T-cell (primary cell): Measurements from ENCODE around the gene PFDN6. TPM values are rescaled to one million over a fixed set of nuclear protein-coding genes. Genes with fewer than 3 reads are reported as not detected.

Source experiments
- ATAC-seq, 4 experiments: fragments of 200-7000 bp in 3 of 4; fragments of 150-1000 bp in 1 of 4; cut with Tn5 transposase; replicated peaks in 1 of 4; 1 replicate in 3 of 4; 2 replicates in 1 of 4; pipeline ENCODE4 v1.10.0; 2021; ENCODE audit warnings: moderate library complexity in 3 of 4, mild to moderate bottlenecking in 2 of 4, moderate number of reproducible peaks in 1 of 4
- CTCF ChIA-PET, 2 donors: fragments of 300-600 bp; sonication (Branson Sonifier 250); formaldehyde crosslinking; loops; one replicate each; lab custom pipeline; 2022; ENCODE audit warnings: antibody characterized with exemption in 2 of 2; lab: Charles Lee
- POLR2A ChIA-PET, 2 donors: fragments of 300-600 bp; sonication (Branson Sonifier 250); formaldehyde crosslinking; loops; one replicate each; lab custom pipeline; 2022; ENCODE audit warnings: antibody characterized with exemption in 2 of 2; lab: Charles Lee
- DNase-seq, 35 experiments: peaks; one replicate each; pipeline versions ENCODE4 v3.0.0 to v3.0.0-alpha.2; 2013 to 2023
- H3K27ac ChIP-seq: one replicate; pipeline ENCODE4 v1.5.1; 2013; ENCODE audit warnings: low read length
- H3K27me3 ChIP-seq, 2 experiments: replicated peaks in 1 of 2; 1 replicate in 1 of 2; 2 replicates in 1 of 2; pipeline versions ENCODE4 v1.6.1 to v1.7.0; 2013; ENCODE audit warnings: low read length in 1 of 2, mixed read lengths in 1 of 2; ENCODE audit not compliant: control insufficient read depth in 2 of 2, insufficient read depth in 2 of 2; ENCODE audit errors: extremely low read depth in 1 of 2
- H3K36me3 ChIP-seq, 2 donors: 1 replicate in 1 of 2; 2 replicates in 1 of 2; pipeline versions ENCODE4 v1.6.1 to v1.7.0; 2013; ENCODE audit warnings: low read length in 1 of 2; ENCODE audit not compliant: control insufficient read depth in 2 of 2, insufficient read depth in 1 of 2; ENCODE audit errors: extremely low read depth in 1 of 2
- H3K4me1 ChIP-seq, 2 experiments: 1 replicate in 1 of 2; 2 replicates in 1 of 2; pipeline versions ENCODE4 v1.6.1 to v1.7.0; 2013; ENCODE audit warnings: low read length in 2 of 2, mixed read lengths in 1 of 2; ENCODE audit not compliant: insufficient read depth in 2 of 2, control insufficient read depth in 1 of 2; ENCODE audit errors: extremely low read depth in 1 of 2
- H3K4me3 ChIP-seq, 2 donors: 1 replicate in 1 of 2; 2 replicates in 1 of 2; pipeline versions ENCODE4 v1.5.1 to v1.7.0; 2013; ENCODE audit warnings: mild to moderate bottlenecking in 2 of 2, low read length in 1 of 2, moderate library complexity in 1 of 2; ENCODE audit not compliant: control insufficient read depth in 1 of 2; ENCODE audit errors: extremely low read depth in 1 of 2
- H3K9me3 ChIP-seq: 2 replicates; pipeline ENCODE4 v1.7.0; 2013
- H3K27ac Mint-ChIP-seq, 2 donors: one replicate each; pipeline ENCODE4 v1.8.0; 2020 to 2021; ENCODE audit warnings: mild to moderate bottlenecking in 2 of 2, mixed read lengths in 2 of 2
- H3K27me3 Mint-ChIP-seq, 2 donors: one replicate each; pipeline ENCODE4 v1.8.0; 2021 to 2022; ENCODE audit warnings: mixed read lengths in 2 of 2
- H3K36me3 Mint-ChIP-seq: one replicate; pipeline ENCODE4 v1.8.0; 2021; ENCODE audit warnings: mixed read lengths
- H3K4me1 Mint-ChIP-seq, 3 donors: one replicate each; pipeline ENCODE4 v1.8.0; 2020 to 2022; ENCODE audit warnings: mixed read lengths in 3 of 3, mild to moderate bottlenecking in 1 of 3
- H3K4me3 Mint-ChIP-seq, 3 donors: one replicate each; pipeline ENCODE4 v1.8.0; 2020 to 2022; ENCODE audit warnings: mild to moderate bottlenecking in 3 of 3, mixed read lengths in 3 of 3, moderate library complexity in 3 of 3
- H3K9me3 Mint-ChIP-seq, 3 donors: one replicate each; pipeline ENCODE4 v1.8.0; 2020 to 2022; ENCODE audit warnings: mixed read lengths in 3 of 3
- WGBS: methylation state at CpG from one replicate; pipeline ENCODE4 v1.1.5; 2013; ENCODE audit warnings: missing lambda C conversion rate; ENCODE audit not compliant: insufficient coverage; 5-methylcytosine and 5-hydroxymethylcytosine counted together
- total RNA-seq, 35 experiments: library from RNA in 6 of 35; stranded (reverse) in 6 of 35; fragments of 120-200 nt in 1 of 35; gene quantifications; one replicate each; pipeline versions ENCODE4 v1.2.1 to v1.2.4 and lab custom pipeline; 2013 to 2026

Gene PFDN6
- total RNA-seq, 5 donors from 2014 or later (not counting 1 experiment from before 2014, with no cell fraction given): 16.1 to 51.4 (median 40.5) TPM

DNA sequence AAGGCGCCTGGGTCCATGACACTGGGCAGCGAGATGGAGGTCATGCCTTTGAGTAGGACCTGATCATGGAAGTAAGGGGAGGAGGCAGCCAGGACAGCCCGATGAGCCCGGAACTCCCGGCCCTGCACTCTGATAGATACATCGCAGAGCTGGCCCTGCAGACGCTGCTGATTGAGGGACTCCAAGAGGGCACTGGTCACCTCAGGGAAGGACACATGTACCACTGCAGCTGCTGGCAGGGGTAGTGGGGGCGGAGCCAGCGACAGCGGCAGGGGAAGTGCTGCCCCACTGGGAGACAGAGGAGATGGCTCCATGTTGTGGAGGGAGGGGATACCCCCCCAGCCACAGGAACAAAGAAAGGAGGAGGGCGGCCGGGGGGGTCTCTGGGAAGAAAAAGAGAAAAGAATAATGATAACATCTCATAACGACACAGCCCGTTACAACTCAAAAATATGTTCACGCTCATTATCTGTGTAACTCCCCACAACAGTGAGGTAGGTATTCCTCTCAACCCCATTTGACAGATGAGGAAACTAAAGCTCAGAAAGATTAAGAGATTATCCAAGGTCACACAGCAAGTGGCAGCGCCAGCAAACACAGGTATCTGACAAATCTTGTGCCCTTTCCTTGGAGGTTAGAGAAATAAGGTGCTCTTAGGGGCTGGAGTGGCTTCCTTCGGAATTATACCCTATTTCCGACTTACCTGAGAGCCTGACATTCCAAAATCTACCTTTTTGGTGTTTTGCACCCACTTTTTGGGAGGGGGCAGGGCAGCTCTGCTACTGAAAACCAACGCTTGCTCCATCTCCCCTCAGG is 27.4 kb downstream of the PFDN6 start:
- H3K27me3 ChIP-seq: no peaks in the 10 kb centered on the region
- H3K9me3 Mint-ChIP-seq: no peaks in the 10 kb centered on the region
- DNase-seq (no peak), ATAC-seq (no peak)
- ChIA-PET CTCF (interaction anchor here in 1 of 2 donors (0.6 to 2.7 kb wide), 5 partner anchors 10 to 478 kb away, joined by 3 to 40 read pairs (median 7); partner anchors contain the start of genes RPS18, TAP2 and VPS52), POLR2A (interaction anchor here (0.5 to 1.6 kb wide), 5 partner anchors 18 to 345 kb away, joined by 3 to 7 read pairs (median 4); partner anchors contain the start of gene RGL2 (in 1 of the 2))
- H3K36me3 Mint-ChIP-seq: peaks cover 29% of the 10 kb centered on the region
- no peaks in the 10 kb centered on the region for H3K9me3 ChIP-seq
- peak overlapping the region; percentile 67 for H3K27ac ChIP-seq
- H3K4me1 ChIP-seq: peaks cover 43 to 81% of the 10 kb centered on the region in 2 experiments
- H3K36me3 ChIP-seq: peaks cover 12 to 44% of the 10 kb centered on the region in 2 donors
- peak overlapping the region; percentile 97 to 98 for H3K27ac Mint-ChIP-seq
- H3K27me3 Mint-ChIP-seq: no peaks in the 10 kb centered on the region
- 95% methylated on average over 9 of the region's 19 CpGs for WGBS
- peak overlapping the region in 1 of 2 donors; percentile 34 for H3K4me3 ChIP-seq
- peak overlapping the region; percentile 69 to 100 (median 98) for H3K4me3 Mint-ChIP-seq
- H3K4me1 Mint-ChIP-seq: peaks cover 76 to 86% (median 81%) of the 10 kb centered on the region in 3 donors

DNA sequence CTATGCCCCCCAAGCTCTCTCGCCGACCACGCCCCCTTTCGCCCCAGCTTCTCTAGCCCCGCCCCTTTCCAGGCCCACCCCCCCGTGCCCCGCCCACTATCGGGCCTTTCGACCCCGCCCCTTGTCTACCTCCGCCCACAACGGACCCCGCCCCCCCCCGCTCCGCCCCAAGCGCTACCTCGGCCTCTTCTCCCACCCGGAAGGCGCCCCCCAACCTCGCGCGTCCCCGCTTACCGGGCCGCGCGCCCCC is 27.9 kb downstream of the PFDN6 start:
- Histone ChIP-seq H3K4me1 (peaks cover 40 to 80% of the 10 kb centered on the region in 2 experiments), H3K27me3 (no peaks in the 10 kb centered on the region), H3K36me3 (peaks cover 12 to 39% of the 10 kb centered on the region in 2 donors), H3K9me3 (no peaks in the 10 kb centered on the region), H3K27ac (peak overlapping the region; percentile 67), H3K4me3 (peak overlapping the region in 1 of 2 donors; percentile 93)
- peak in 1 of 35 experiments; percentile 61 for DNase-seq
- Mint-ChIP-seq H3K27ac (peak overlapping the region; percentile 61 to 97), H3K4me1 (peaks cover 76 to 85% (median 80%) of the 10 kb centered on the region in 3 donors), H3K27me3 (no peaks in the 10 kb centered on the region), H3K36me3 (peaks cover 33% of the 10 kb centered on the region), H3K4me3 (peak overlapping the region; percentile 69 to 100 (median 98)), H3K9me3 (no peaks in the 10 kb centered on the region)
- peak in 2 of 4 experiments; percentile 0 for ATAC-seq
- ChIA-PET CTCF (interaction anchor here in 1 of 2 donors (0.6 to 2.7 kb wide), 10 partner anchors 10 to 1365 kb away, joined by 3 to 40 read pairs (median 4); partner anchors contain the start of genes PFDN6, RPS18, TAP2 and VPS52), POLR2A (interaction anchor here (0.5 to 1.6 kb wide), 9 partner anchors 10 to 346 kb away, joined by 3 to 7 read pairs (median 3); partner anchors contain the start of genes B3GALT4 (in 1 of the 2) and RGL2 (in 1 of the 2))
- WGBS: 0% methylated on average over 3 of the region's 27 CpGs

DNA sequence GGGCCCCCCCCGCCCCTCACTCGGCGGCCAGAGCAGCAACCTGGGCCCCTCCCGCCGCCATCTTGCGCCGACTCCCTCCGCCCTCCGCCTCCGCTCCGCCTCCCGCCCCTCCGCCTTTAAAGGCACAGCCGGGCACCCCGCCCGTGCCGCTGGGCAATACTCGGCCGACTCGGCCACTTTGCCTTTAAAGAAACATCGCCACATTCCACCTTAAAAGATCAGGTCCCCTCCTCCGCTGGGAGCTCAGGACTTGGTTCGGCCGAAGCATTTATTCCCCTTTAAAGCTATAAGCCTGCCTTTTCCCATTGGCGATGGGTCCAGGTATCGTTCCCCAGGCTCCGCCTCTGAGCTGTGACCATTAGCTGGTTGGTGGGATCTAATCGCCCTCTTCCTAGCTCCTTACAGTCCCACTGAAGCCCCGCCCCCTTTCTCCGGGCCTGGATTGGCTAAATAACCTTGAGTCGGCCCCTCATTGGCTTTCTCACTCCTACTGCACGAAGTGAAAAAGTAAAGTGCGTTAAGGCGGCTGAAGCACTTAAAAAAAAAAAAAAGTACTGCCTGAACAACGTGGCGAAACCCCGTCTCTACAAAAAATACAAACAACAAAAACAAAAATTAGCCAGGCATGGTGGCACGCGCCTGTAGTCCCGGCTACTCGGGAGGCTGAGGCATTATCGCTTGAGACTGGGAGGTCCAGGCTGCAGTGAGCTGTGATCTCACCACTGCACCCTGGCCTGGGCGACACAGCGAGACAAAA is 28.4 kb downstream of the PFDN6 start, which contains the start of gene ZBTB22:
Gene ZBTB22 (minus strand): TSS at position 76 of the 757 bp plus-strand sequence. CDS start 828 bp downstream, outside the sequence.
- Mint-ChIP-seq H3K9me3 (no peaks in the 10 kb centered on the region), H3K36me3 (peaks cover 31% of the 10 kb centered on the region)
- peak within 1 kb of the TSS; percentile 93 to 97 for H3K4me3 ChIP-seq

DNA sequence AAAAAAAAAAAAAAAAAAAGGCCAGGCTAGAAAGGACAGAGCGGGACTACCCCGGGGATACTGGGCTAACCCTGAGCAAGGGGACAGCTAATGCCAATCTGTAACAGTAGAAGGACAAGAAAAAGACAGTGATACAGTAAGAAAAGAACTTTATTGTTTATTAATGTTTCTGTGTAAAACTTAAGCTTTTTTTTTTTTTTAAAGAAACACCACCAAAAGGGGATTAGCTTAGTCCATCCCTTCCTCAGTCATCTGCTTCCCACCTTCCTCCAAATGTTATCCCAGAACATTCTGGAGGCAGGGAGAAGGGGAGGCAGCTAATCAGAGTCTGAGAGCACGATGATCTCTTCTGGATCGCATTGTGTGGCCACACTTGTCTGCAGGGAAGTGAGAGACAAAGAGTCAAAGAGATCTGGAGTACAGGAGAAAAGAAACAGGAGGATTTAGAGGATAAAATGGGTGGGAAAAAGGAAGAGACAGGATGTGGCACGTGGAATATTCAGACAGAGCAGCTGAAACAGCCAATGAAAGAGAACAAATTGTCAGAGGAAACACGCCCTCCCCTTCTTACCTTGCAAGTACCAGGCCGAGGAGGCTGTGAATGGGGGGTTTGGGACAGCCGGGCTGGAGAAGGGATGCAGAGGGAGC is 29.1 kb downstream of the PFDN6 start:
- 94% methylated on average over 2 of the region's 8 CpGs for WGBS
- peak overlapping the region; percentile 99 for H3K27ac Mint-ChIP-seq
- H3K36me3 Mint-ChIP-seq: peaks cover 32% of the 10 kb centered on the region
- H3K27me3 Mint-ChIP-seq: no peaks in the 10 kb centered on the region
- no peaks in the 10 kb centered on the region for H3K9me3 ChIP-seq
- peak overlapping the region; percentile 93 to 97 for H3K4me3 ChIP-seq
- DNase-seq: no peak
- H3K4me1 ChIP-seq: peaks cover 39 to 80% of the 10 kb centered on the region in 2 experiments
- H3K4me1 Mint-ChIP-seq: peaks cover 79 to 89% (median 81%) of the 10 kb centered on the region in 3 donors
- H3K36me3 ChIP-seq: peaks cover 12 to 39% of the 10 kb centered on the region in 2 donors
- peak overlapping the region; percentile 85 for H3K27ac ChIP-seq
- ChIA-PET CTCF (interaction anchor here (0.5 to 2.7 kb wide), 10 partner anchors 19 to 480 kb away, joined by 3 to 40 read pairs (median 4); partner anchors contain the start of genes PFDN6 (in 1 of the 2), TAP2 (in 1 of the 2), UQCC2 (in 1 of the 2) and WDR46 (in 1 of the 2)), POLR2A (interaction anchor here (0.5 to 1.6 kb wide), 11 partner anchors 10 to 918 kb away, joined by 3 to 7 read pairs (median 4); partner anchors contain the start of genes B3GALT4 (in 1 of the 2) and HMGA1 (in 1 of the 2))
- no peak for ATAC-seq
- H3K4me3 Mint-ChIP-seq: peak overlapping the region; percentile 98 to 100 (median 98)
- H3K9me3 Mint-ChIP-seq: no peaks in the 10 kb centered on the region
- H3K27me3 ChIP-seq: no peaks in the 10 kb centered on the region

More for the DNA sequence above, 28.4 kb downstream of the PFDN6 start, which contains the start of gene ZBTB22:
- DNase-seq: peak; percentile 90 to 98 (median 96)
- Mint-ChIP-seq H3K27ac (peak within 1 kb of the TSS; percentile 99), H3K27me3 (no peaks in the 10 kb centered on the region), H3K4me1 (peaks cover 76 to 82% (median 78%) of the 10 kb centered on the region in 3 donors), H3K4me3 (peak within 1 kb of the TSS; percentile 98 to 100 (median 98))
- Histone ChIP-seq H3K27me3 (no peaks in the 10 kb centered on the region), H3K36me3 (peaks cover 12 to 39% of the 10 kb centered on the region in 2 donors), H3K27ac (peak within 1 kb of the TSS; percentile 85), H3K4me1 (peaks cover 38 to 77% of the 10 kb centered on the region in 2 experiments), H3K9me3 (no peaks in the 10 kb centered on the region)
- under 1% methylated on average over 34 of the region's 44 CpGs for WGBS
- peak; percentile 67 to 76 (median 68) for ATAC-seq
- ChIA-PET CTCF (interaction anchor here (0.5 to 2.7 kb wide), 14 partner anchors 19 to 1366 kb away, joined by 3 to 40 read pairs (median 4); partner anchors contain the start of genes PFDN6 (in 1 of the 2), RPS18 (in 1 of the 2), TAP2 (in 1 of the 2) and UQCC2 (in 1 of the 2)), POLR2A (interaction anchor here (0.5 to 1.6 kb wide), 15 partner anchors 9 to 919 kb away, joined by 3 to 7 read pairs (median 4); partner anchors contain the start of genes B3GALT4 (in 1 of the 2), HMGA1 (in 1 of the 2) and RGL2 (in 1 of the 2))

DNA sequence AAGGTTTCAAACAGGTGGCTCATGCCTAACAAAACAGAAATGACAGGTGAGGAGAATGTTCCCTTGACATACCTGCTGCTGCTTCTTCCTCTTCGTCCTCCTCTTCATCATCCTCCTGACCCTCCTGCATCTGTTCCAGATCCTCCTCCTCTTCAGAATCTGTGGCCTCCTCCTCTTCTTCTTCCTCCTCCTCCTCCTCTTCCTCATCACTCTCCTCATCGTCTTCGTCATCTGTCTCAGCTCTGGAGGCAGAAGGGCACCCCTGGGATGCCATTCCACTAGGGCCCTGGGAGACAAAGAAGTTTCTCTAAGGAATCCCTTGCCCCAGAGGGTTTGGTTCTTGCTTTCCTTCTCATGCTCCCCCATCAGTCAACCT is 30.5 kb downstream of the PFDN6 start:
- Mint-ChIP-seq H3K27me3 (no peaks in the 10 kb centered on the region), H3K4me3 (peak overlapping the region; percentile 31 to 100 (median 58)), H3K4me1 (peaks cover 80 to 86% (median 80%) of the 10 kb centered on the region in 3 donors), H3K27ac (peak overlapping the region; percentile 75 to 82), H3K9me3 (no peaks in the 10 kb centered on the region), H3K36me3 (peaks cover 32% of the 10 kb centered on the region)
- 82% methylated on average over 3 of the region's 3 CpGs for WGBS
- Histone ChIP-seq H3K27me3 (no peaks in the 10 kb centered on the region), H3K4me3 (no peak overlapping the region), H3K9me3 (no peaks in the 10 kb centered on the region), H3K4me1 (peaks cover 42 to 80% of the 10 kb centered on the region in 2 experiments), H3K36me3 (peaks cover 12 to 39% of the 10 kb centered on the region in 2 donors), H3K27ac (peak overlapping the region; percentile 15)
- DNase-seq (no peak), ATAC-seq (no peak)
- ChIA-PET CTCF (no interaction called here), POLR2A (no interaction called here)
